GM18502 (cell line): ENCODE results near the gene ZCCHC24.

Experiments
- ATAC-seq: cut with Tn5 transposase; IDR thresholded peaks from one replicate; pipeline ENCODE4 v1.9.1; 2021; ENCODE audit warnings: mild to moderate bottlenecking; ENCODE audit not compliant: unreplicated experiment, poor library complexity

ZCCHC24 gene

GRCh38 chr10:79434223-79434687 is 11.2 kb downstream of the ZCCHC24 start:
- no peak for ATAC-seq

GRCh38 chr10:79433324-79434222 is 11.9 kb downstream of the ZCCHC24 start:
- no peak for ATAC-seq

- ATAC-seq = no peak
Observed at GRCh38 chr10:79431891-79432831, 13.3 kb downstream of the ZCCHC24 start.

GRCh38 chr10:79431428-79431827 is 14.0 kb downstream of the ZCCHC24 start:
- no peak for ATAC-seq

GRCh38 chr10:79430936-79431335 is 14.5 kb downstream of the ZCCHC24 start:
- ATAC-seq = no peak

- ATAC-seq = no peak
Observed at GRCh38 chr10:79430325-79430905, 15.0 kb downstream of the ZCCHC24 start.

- ATAC-seq = no peak
Observed at GRCh38 chr10:79429751-79430150, 15.7 kb downstream of the ZCCHC24 start.

- ATAC-seq = no peak
Observed at GRCh38 chr10:79427965-79428364, 17.5 kb downstream of the ZCCHC24 start.

- ATAC-seq = no peak
Observed at GRCh38 chr10:79425074-79425532, 20.3 kb downstream of the ZCCHC24 start.

GRCh38 chr10:79424221-79425073 is 21.0 kb downstream of the ZCCHC24 start:
- ATAC-seq = no peak

GRCh38 chr10:79422178-79422892 is 23.1 kb downstream of the ZCCHC24 start:
- no peak for ATAC-seq

GRCh38 chr10:79420974-79421688 is 24.3 kb downstream of the ZCCHC24 start:
- no peak for ATAC-seq

- no peak for ATAC-seq
Observed at GRCh38 chr10:79418886-79419595, 26.4 kb downstream of the ZCCHC24 start.

- no peak for ATAC-seq
Observed at GRCh38 chr10:79418274-79418673, 27.1 kb downstream of the ZCCHC24 start.

GRCh38 chr10:79417731-79418130 is 27.7 kb downstream of the ZCCHC24 start:
- ATAC-seq = no peak

- no peak for ATAC-seq
Observed at GRCh38 chr10:79417266-79417665, 28.2 kb downstream of the ZCCHC24 start.

GRCh38 chr10:79416578-79417255 is 28.7 kb downstream of the ZCCHC24 start:
- no peak for ATAC-seq
